Iris pigment epithelial cell (primary cell): ENCODE data around the gene NUDT13.
"Not testable (repeated sequence)": the region's sequence is repeated elsewhere in the genome, so short reads cannot be mapped to it uniquely, and the experiment has no call there.

Source experiments
- DNase-seq: peaks from one replicate; pipeline ENCODE4 v3.0.0-alpha.2; 2011; ENCODE audit warnings: low read depth

The NUDT13 gene

DNA sequence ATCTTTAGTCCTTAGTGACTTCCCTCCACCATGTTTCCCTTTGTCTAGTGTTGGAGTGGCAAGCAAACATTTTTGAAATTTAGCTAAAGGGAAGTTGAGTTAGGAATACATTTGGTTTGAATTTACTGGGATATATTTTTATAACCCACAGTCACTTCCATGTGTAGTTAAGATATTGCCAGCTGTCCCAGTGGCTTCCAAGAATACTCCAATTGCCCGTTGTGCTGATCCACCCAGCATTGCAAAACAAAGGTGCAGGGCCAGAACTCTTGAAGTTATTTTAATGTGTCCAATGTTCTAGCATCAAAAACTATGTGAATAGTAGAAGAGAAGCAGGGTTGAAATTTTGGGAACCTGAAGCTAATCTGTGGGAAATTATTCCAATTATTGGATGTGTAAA lies 11.1 kb upstream of the NUDT13 start:
- no peak for DNase-seq

DNA sequence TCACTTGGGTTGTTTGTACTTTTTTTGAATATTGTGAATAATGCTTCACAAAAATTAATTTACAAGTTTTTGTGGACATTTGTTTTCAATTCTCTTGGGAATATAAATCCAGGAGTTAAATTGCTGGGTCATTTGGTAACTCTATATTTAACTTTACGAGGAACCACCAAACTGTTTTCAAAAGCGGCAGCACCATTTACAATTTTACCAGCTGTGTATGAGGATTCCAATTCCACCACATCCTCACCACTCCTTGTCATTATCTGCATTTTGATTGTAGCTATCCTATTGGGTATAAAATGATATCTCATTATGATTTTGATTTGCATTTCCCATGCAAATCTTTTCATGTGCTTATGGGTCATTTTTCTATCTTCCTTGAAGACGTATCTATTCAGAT lies 4.0 kb upstream of the NUDT13 start:
- DNase-seq = no peak

- DNase-seq = not testable (repeated sequence)
Measured at GRCh38 chr10:73109248-73109652, 1.0 kb upstream of the NUDT13 start.

DNA sequence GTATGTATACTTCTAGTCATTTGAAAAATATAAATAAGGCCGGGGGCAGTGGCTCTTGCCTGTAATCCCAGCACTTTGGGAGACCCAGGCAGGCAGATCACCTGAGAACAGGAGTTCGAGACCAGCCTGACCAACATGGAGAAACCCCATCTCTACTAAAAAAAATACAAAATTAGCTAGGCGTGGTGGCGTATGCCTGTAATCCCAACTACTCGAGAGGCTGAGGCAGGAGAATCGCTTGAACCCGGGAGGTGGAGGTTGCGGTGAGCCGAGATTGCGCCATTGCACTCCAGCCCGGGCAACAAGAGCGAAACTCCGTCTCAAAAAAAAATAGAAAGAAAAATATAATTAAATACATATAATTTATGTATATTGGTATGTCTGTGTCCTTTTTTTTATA lies 1.8 kb downstream of the NUDT13 start:
- not testable (repeated sequence) for DNase-seq

- DNase-seq = peak; percentile 44
Measured at GRCh38 chr10:73113551-73113950, 3.3 kb downstream of the NUDT13 start.

GRCh38 chr10:73116017-73116416 lies 5.8 kb downstream of the NUDT13 start:
- DNase-seq = no peak

GRCh38 chr10:73117976-73118743 lies 7.9 kb downstream of the NUDT13 start:
- DNase-seq = peak; percentile 81

DNA sequence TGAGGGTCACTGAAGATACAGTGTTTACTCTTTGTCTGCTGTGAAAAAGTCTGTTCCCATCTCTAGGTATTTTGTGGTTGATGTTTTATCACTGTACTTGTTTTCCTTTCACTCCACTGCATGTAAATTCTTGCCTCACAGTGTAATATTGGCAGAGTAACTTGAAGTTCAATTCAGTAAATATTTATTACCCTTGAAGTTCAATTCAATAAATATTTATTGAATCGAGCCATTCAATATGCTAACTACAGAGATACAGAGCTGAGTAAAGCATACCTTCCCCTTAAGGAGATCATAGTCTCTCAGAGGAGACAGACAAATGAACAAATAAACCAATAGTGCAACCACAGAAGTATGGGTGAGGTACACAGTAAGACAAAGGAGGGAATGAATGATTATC lies 9.2 kb downstream of the NUDT13 start:
- DNase-seq = no peak

DNA sequence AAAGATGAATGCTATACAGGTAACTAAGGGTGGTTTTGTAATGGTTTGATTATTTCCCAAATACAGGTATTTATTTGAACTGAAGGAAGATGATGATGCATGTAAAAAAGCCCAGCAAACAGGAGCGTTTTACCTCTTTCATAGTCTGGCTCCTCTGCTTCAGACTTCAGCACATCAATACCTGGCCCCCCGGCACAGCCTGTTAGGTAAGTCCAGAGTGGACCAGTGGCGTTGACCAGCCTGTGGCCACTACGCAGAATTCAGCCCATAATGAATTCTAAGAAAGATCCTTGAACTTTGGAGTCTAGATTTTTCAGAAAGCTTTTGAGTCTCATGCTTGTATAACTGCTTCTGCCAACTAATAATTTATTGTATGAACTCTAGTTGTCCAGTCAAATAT lies 9.7 kb downstream of the NUDT13 start:
- no peak for DNase-seq

DNA sequence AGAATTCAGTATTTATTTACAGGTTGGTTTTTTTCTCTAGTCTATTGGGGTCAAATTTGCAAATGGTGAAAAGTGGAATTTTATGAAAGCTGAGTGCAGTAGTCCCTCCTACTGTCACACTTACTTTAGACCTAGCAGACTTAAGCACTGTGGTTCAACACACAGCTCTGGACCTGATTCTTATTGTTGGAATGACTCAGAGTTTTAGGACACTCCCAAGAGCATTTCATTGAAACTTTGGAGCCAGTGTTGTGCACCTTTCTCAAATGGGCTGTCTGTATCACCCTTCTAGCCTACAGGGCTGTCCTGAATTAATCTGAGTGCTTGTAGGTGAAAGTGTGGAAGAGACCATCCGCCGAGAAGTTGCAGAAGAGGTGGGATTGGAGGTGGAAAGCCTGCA lies 16.1 kb downstream of the NUDT13 start:
- DNase-seq = no peak

DNA sequence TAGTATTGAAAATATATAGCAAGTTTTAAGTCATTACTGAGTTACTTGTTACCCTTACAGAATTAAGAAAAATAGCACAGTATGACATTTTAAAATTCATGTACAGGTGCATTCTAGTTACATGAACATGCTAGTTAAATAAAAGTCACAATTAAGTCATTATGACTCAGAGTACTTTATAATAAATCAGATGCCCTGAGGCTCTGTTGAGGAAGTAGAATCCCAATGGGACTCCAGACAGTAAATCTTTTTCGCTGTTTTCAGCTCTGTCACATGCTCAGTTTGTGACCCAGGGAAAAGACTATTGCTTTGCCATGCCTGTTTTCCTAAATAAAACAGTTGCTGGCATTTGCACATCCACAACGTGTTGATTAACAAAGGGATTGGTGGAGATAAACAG lies 21.0 kb downstream of the NUDT13 start:
- no peak for DNase-seq

GRCh38 chr10:73131913-73132686 lies 21.8 kb downstream of the NUDT13 start:
- DNase-seq = no peak

- DNase-seq = no peak
Measured at GRCh38 chr10:73134727-73135126, 24.5 kb downstream of the NUDT13 start.

DNA sequence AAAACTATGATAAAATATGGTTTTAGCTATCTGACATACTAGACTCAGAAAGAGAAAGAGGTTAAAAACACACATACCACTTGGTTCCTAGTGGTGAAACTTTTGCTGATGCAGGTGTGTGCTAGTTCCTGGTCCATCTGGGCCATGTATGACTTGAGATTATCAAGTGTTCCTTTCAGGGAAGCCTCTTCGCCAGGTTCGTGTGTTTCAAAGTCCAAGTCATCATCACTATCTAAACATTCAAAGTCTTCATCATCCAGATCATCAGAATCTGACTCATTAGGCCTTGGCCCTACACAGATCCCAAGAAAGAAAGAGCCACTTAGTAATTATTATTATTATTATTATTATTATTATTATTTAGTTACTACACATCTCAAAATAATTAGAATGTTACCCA lies 26.4 kb downstream of the NUDT13 start:
- peak; percentile 72 for DNase-seq

GRCh38 chr10:73139251-73139650 lies 29.0 kb downstream of the NUDT13 start:
- DNase-seq = no peak

DNA sequence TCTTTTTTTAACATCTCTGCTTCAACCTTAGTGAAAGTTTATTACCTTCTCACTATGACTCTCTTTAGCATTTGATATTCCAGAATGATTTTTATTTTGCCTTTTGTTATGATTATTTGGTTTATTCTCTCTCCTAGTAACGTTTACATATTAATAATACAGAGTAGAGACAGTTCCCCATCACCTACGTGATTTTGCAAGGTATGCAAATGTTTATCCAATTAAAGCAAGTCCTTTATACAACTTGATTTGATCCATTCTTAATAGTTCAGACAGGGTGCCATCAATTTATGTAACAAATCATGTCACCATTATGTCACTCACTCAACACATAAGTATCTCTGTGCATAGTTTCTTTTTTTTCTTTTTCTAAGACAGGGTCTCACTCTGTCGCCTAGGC lies 31.3 kb downstream of the NUDT13 start:
- no peak for DNase-seq

DNA sequence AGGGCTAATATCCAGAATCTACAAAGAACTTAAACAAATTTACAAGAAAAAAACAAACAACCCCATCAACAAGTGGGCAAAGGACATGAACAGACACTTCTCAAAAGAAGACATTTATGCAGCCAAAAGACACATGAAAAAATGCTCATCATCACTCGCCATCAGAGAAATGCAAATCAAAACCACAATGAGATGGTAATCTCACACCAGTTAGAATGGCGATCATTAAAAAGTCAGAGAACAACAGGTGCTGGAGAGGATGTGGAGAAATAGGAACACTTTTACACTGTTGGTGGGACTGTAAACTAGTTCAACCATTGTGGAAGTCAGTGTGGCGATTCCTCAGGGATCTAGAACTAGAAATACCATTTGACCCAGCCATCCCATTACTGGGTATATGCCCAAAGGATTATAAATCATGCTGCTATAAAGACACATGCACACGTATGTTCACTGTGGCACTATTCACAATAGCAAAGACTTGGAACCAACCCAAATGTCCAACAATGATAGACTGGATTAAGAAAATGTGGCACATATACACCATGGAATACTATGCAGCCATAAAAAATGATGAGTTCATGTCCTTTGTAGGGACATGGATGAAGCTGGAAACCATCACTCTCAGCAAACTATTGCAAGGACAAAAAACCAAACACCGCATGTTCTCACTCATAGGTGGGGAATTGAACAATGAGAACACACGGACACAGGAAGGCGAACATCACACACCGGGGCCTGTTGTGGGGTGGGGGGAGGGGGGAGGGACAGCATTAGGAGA lies 40.6 kb downstream of the NUDT13 start:
- DNase-seq = not testable (repeated sequence)

- DNase-seq = no peak
Measured at GRCh38 chr10:73152009-73152408, 41.8 kb downstream of the NUDT13 start.

DNA sequence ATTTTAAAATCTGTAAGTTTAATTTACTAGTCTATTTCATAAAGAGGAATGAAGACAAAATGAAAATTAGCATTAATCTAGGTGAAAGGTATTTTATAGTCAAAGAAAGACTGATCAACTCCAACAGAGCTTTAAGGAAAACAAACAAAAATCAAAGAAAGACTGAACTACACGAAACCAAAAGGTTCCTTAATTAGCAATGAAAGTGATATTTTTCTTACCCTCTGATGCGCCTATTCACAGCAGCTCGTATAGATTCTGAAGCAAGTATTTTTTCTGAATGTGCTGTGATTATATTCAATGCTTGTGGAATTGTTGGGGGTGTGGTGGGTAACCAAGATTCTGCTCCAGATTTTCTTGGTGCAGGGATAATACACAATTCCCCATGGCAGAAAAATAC lies 45.8 kb downstream of the NUDT13 start:
- no peak for DNase-seq

DNA sequence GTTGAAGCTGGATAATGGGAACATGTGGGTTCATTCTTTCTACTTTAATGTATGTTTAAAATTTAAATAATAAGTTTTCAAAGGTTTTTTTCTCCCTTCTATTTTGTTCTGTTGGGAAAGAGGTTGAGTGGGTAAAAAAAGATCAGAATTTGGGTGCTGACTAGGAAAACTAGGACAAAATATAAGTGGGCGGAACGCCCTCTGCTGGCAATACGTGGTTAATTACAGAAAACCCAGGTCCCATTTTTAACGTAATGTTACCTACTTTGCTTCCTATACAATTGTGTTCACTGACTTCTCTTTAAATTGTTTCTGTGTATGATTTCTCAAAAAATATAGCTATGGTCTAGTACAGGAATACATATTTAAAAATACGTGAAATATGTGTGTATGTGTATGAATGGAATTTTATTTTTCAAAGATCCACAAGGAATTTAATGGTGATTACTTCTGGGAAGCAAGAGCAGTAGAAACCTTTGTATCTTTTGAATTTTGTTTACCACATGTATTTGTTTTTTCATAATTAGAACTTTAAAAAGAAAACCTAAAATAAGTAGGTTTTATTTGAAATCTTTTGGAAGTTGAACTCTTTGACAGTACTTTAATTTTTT lies 48.9 kb downstream of the NUDT13 start:
- peak; percentile 38 for DNase-seq

DNA sequence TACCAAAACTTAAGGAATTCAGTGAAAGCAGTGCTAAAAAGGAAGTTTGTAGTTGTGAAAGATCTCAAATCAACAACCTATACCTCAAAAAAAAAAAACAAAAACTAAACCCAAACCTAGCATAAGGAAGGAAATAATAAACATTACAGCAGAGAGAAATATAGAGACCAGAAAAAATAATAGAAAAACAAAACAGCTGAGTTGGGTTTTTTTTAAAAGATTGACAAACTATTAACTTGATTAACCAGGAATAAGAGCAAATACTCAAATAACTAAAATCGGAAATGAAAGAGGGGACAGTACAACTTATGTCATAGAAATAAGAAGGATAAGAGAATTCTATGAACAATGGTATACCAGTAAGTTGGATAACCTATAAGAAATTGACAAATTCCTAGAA lies 50.8 kb downstream of the NUDT13 start:
- no peak for DNase-seq

DNA sequence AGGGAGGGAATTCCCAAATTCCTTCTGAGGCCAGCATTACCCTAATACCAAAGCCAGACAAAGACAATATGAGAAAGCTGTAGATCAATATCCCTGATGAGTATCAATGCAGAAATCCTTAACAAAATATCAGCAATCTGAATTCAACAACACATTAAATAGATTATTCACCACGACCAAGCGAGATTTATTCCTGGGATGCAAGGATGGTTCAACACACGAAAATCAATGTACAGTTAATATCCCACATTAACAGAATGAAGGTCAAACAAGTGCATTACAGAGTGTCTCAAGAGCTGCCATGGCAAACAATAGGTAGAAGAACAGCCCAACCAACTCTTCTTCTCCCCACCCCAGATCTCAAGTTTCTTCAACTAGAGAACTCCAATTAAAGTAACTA lies 51.4 kb downstream of the NUDT13 start:
- no peak for DNase-seq
